ENCODE results near the gene TFG. TPM values are rescaled to one million over a fixed set of nuclear protein-coding genes. Genes with fewer than 3 reads are reported as not detected.
A peak's percentile ranks its signal among the peaks of the same experiment; 100 is the strongest.

The TFG gene
- total RNA-seq, 1 donor from 2014 or later: 64.9 TPM

- Histone ChIP-seq H3K4me1 (no peaks in the 10 kb centered on the region), H3K4me3 (no peak overlapping the region), H3K27ac (no peak overlapping the region), H3K36me3 (no peaks in the 10 kb centered on the region), H3K9me3 (no peaks in the 10 kb centered on the region), H3K27me3 (no peaks in the 10 kb centered on the region)
- intact Hi-C loops (cut with DNase I): no loop called here
- DNase-seq (ENCODE audit: low spot score in 2 of 2): no peak
- TF ChIP-seq, protein P1, sequence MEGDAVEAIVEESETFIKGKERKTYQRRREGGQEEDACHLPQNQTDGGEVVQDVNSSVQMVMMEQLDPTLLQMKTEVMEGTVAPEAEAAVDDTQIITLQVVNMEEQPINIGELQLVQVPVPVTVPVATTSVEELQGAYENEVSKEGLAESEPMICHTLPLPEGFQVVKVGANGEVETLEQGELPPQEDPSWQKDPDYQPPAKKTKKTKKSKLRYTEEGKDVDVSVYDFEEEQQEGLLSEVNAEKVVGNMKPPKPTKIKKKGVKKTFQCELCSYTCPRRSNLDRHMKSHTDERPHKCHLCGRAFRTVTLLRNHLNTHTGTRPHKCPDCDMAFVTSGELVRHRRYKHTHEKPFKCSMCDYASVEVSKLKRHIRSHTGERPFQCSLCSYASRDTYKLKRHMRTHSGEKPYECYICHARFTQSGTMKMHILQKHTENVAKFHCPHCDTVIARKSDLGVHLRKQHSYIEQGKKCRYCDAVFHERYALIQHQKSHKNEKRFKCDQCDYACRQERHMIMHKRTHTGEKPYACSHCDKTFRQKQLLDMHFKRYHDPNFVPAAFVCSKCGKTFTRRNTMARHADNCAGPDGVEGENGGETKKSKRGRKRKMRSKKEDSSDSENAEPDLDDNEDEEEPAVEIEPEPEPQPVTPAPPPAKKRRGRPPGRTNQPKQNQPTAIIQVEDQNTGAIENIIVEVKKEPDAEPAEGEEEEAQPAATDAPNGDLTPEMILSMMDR (IDR thresholded peaks at IDR 0.05): no peak
Observed at GRCh38 chr3:100702082-100702979, 7.0 kb upstream of the TFG start.

DNA sequence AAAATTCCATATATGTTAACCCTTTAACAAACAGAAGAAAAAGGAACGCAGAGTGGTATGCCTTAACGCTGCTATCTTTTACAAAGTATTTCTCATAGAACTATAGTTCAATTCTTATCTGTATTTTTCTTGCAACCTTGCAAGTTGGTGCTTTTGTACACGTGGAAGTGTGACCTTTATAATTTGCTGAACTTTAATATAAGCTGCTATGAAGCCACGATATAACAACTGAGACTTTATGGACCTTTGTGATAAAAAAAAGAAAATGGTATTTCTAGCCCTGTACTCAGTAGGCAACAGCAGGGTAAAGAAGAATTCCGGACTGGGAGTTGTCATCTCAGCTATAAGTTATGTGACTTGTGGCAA is 6.3 kb upstream of the TFG start:
- Histone ChIP-seq H3K9me3 (no peaks in the 10 kb centered on the region), H3K4me3 (no peak overlapping the region), H3K27ac (no peak overlapping the region), H3K36me3 (no peaks in the 10 kb centered on the region), H3K4me1 (no peaks in the 10 kb centered on the region), H3K27me3 (no peaks in the 10 kb centered on the region)
- DNase-seq (ENCODE audit: low spot score in 2 of 2): no peak
- intact Hi-C loops (cut with DNase I): no loop called here
- TF ChIP-seq, protein P1 (IDR thresholded peaks at IDR 0.05): no peak

GRCh38 chr3:100703865-100704264 is 5.4 kb upstream of the TFG start:
- intact Hi-C loops (cut with DNase I): no loop called here
- H3K4me3 ChIP-seq: no peak overlapping the region

DNA sequence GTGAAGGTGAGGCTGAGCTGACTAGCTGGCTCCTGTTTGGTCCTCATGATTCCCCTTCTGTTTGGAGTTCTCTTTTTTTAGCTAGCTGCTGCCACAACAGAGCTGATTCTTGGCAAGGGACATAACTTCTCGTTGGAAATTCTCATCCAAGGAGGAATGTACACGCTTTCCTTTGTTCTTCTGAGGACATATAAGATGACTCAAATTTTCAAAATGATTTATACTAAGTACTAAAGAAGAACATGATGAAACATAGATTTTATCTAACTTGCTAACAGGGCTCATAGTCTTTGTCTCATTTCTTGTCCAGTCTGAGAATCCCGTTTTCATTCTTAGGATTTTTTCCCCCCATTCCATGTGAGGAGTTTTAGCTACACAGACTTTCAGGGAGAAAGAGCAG is 2.9 kb upstream of the TFG start:
- Histone ChIP-seq H3K36me3 (no peaks in the 10 kb centered on the region), H3K9me3 (no peaks in the 10 kb centered on the region), H3K27me3 (no peaks in the 10 kb centered on the region), H3K27ac (no peak overlapping the region), H3K4me3 (no peak overlapping the region), H3K4me1 (peaks cover 0 to 14% of the 10 kb centered on the region in 2 donors)
- TF ChIP-seq, protein P1 (IDR thresholded peaks at IDR 0.05): no peak
- no peak for DNase-seq (ENCODE audit: low spot score in 2 of 2)
- intact Hi-C loops (cut with DNase I): no loop called here

More at GRCh38 chr3:100703865-100704264, 5.4 kb upstream of the TFG start:
- no peak for DNase-seq (ENCODE audit: low spot score in 2 of 2)
- H3K27ac ChIP-seq: no peak overlapping the region
- TF ChIP-seq, protein P1 (IDR thresholded peaks at IDR 0.05): no peak
- peaks cover 0 to 4% of the 10 kb centered on the region in 2 donors for H3K4me1 ChIP-seq
- H3K27me3 ChIP-seq: no peaks in the 10 kb centered on the region
- H3K9me3 ChIP-seq: no peaks in the 10 kb centered on the region
- H3K36me3 ChIP-seq: no peaks in the 10 kb centered on the region

GRCh38 chr3:100708644-100708988 is 678 bp upstream of the TFG start:
- DNase-seq (ENCODE audit: low spot score in 2 of 2): no peak
- intact Hi-C loops (cut with DNase I): loop anchor here (2.0 kb wide), 1 partner anchor 308 kb away; the partner anchor contains the start of genes LNP1 and TOMM70

More at GRCh38 chr3:100708644-100708988, 678 bp upstream of the TFG start:
- no peaks in the 10 kb centered on the region for H3K9me3 ChIP-seq
- peak overlapping the region; percentile 82 to 84 for H3K4me3 ChIP-seq
- peak overlapping the region; percentile 95 to 97 for H3K27ac ChIP-seq
- TF ChIP-seq, protein P1 (IDR thresholded peaks at IDR 0.05): no peak
- no peaks in the 10 kb centered on the region for H3K27me3 ChIP-seq
- peaks cover 0 to 22% of the 10 kb centered on the region in 2 donors for H3K4me1 ChIP-seq
- H3K36me3 ChIP-seq: no peaks in the 10 kb centered on the region

Data from ascending aorta (tissue), 2 donors.